Hindlimb muscle (tissue), 1 donor: ENCODE results near the gene VWF. TPM values are rescaled to one million over a fixed set of nuclear protein-coding genes. Genes with fewer than 3 reads are reported as not detected.
"Not testable (repeated sequence)": the region's sequence is repeated elsewhere in the genome, so short reads cannot be mapped to it uniquely, and the experiment has no call there.

Source experiments
- DNase-seq: peaks from one replicate; pipeline ENCODE4 v3.0.0-alpha.2; 2013
- polyA plus RNA-seq: library from polyadenylated mRNA; unstranded; fragments of 120-200 nt; gene quantifications from one replicate; pipeline ENCODE4 v1.2.1, GENCODE V29; 2013; ENCODE audit not compliant: insufficient read length

Gene VWF
- polyA plus RNA-seq, 1 donor = 71.3 TPM

GRCh38 chr12:6032726-6033125 lies 91.7 kb downstream of the VWF start:
- no peak for DNase-seq

GRCh38 chr12:6031001-6031400 lies 93.5 kb downstream of the VWF start:
- no peak for DNase-seq

- no peak for DNase-seq
Measured at GRCh38 chr12:6030081-6030480, 94.4 kb downstream of the VWF start.

GRCh38 chr12:6029401-6029800 lies 95.1 kb downstream of the VWF start:
- DNase-seq = no peak

DNA sequence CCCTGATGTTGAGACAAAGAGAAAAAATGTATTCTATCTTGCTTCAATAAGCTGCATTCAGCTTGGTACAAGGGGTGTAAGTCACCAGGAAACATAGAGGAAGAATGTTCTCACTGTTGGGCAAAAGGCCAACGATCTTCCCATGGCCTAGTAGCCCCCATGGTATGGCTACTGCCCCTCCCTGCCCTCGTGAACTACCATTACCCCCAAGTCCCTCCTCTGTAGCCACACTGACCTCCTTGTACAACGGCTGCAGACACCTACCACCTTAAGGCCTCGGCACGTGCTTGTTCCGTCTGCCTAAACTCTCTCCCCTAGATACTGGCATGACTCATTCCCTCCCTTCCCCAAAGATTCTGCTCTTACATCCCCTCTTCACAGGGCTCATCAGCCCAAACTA lies 97.5 kb downstream of the VWF start:
- no peak for DNase-seq

GRCh38 chr12:6025703-6026298 lies 98.7 kb downstream of the VWF start:
- not testable (repeated sequence) for DNase-seq

GRCh38 chr12:6024066-6024465 lies 100.4 kb downstream of the VWF start:
- not testable (repeated sequence) for DNase-seq

GRCh38 chr12:6020930-6021329 lies 103.5 kb downstream of the VWF start:
- no peak for DNase-seq

DNA sequence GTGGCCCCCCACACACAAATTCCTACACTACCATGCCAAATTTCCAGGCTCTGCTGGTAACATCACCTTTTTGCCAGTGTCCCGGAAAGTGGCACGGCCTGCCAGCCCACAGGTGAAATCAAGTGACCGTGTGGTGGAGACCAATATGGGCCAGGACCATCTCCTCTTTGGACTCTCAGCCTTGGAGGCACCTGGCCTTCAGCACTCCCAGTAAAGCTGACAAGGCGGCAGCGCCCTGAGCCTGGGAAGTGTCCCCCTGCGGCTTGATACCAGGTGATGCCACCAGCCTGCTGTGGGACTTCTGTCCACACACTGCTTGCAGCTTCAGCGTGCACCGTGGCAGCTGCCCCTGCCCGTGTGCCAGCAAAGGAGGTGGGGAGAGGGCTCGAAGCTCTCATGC lies 104.0 kb downstream of the VWF start:
- DNase-seq = not testable (repeated sequence)

DNA sequence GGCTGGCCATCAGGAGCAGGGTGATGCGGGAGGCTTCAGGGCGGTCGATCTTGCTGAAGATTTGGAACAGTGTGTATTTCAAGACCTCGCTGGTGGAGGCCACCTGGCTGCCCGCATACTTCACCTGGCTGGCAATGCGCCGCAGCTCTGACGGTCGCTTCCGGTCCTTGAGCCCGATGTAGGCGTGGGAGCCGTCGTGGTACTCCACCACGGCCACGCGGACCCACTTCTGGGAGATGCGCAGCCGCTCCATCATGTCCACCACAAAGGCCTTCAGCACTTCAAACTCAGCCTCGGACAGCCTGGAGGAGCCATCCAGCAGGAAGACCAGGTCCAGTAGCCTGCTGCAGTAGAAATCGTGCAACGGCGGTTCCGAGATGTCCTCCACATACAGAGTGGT lies 105.2 kb downstream of the VWF start:
- not testable (repeated sequence) for DNase-seq

DNA sequence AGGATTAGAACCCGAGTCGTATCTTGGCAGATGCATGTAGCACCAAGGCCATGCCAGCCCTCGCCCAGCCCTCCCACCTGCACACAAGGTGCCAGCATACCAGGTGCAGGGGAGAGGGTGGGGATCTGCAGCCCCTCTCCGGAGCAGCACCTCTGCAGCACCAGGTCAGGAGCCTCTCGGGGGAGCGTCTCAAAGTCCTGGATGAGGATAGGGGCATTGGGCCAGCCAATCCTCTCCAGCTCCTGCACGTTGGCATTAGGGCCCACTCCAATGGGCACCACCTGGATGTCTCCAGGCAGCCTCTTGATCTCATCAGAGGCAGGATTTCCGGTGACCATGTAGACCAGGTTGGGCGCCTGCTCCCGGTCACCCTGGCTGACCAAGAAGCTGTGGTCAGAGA lies 106.2 kb downstream of the VWF start:
- DNase-seq = no peak

DNA sequence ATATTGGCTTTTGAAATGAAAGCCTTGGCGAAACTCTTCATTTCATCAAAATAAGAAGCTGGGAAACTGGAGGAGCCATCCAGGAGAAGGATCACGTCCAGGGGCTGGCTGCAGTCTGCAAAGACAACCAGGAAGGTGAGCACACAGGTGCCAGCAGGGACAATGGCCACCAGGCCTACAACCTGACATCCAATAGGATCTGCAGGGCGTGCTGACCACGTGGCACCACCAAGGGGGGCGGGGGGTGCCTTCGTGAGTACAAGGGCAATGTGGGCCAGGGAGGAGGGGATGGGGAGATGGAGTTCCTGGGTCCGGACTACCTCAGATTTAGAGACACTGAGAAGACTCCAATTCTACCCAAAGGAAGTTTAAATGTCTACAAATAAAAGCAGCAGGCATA lies 107.7 kb downstream of the VWF start:
- DNase-seq = no peak

GRCh38 chr12:6016004-6016403 lies 108.5 kb downstream of the VWF start:
- not testable (repeated sequence) for DNase-seq

DNA sequence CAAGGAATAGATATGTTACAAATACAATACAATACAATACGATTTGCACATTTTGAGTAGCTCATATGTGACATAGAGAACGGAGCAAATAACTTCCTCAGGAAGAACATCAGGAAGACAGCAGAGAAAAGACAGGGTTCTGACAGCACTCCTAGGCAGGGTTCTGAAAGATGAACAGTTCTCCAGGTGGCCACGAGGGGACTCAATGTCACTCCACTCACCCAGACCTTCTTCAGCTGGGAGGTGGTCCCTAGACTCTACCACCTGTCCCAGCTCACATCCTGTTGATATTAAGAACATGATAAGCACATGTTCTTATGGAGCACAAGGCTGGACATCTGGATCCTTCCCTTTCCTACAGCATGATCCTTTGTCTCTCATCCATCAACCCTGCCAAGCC lies 109.2 kb downstream of the VWF start:
- not testable (repeated sequence) for DNase-seq

GRCh38 chr12:6010631-6011350 lies 113.7 kb downstream of the VWF start:
- DNase-seq = not testable (repeated sequence)

- no peak for DNase-seq
Measured at GRCh38 chr12:5997260-5997659, 127.2 kb downstream of the VWF start.

- no peak for DNase-seq
Measured at GRCh38 chr12:5996459-5996858, 128.0 kb downstream of the VWF start.

GRCh38 chr12:5989621-5990020 lies 134.8 kb downstream of the VWF start:
- no peak for DNase-seq

DNA sequence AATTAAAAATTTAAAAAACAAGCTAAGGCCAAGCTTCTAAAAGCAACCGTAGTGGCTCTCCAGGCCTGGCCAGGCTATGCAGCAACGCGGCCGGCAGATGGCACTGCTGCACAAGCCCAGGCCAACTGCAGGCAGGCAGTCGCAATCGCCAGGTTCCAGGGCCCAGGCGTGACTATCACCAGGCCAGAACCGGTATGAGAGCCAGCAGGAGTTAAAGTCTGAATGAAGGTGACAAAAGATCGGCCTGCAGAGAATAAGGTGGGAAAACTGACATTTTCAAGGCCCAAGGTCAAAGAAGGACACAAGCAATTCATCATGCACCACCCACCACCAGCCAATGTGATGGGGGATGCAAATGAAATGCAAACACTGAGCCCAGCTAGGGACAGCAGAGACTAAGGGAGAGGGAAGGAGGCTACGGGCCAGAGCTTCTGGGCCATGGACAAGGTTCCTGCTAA lies 135.8 kb downstream of the VWF start:
- peak; percentile 81 for DNase-seq

DNA sequence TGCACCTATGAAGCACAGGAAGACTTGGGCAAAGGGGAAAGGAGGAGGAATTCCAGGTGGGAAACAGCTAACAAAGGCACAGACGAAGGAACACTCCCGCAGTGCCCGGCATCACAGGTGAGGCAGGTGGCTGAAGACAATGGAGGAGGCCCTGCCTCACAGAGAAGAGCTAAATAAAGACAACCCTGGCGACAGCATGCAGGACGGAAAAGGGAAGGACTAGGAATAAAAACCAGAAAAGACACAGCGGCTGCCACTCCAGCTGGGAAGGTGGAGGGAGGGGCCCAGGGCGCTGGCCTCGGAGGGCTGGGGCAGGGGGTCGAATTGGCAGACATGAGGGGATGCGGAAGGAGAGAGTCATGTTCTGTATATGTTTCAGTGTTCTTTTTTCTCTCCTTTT lies 136.4 kb downstream of the VWF start:
- DNase-seq = no peak

GRCh38 chr12:5987573-5987972 lies 136.9 kb downstream of the VWF start:
- DNase-seq = no peak

GRCh38 chr12:5985471-5985870 lies 139.0 kb downstream of the VWF start:
- no peak for DNase-seq

DNA sequence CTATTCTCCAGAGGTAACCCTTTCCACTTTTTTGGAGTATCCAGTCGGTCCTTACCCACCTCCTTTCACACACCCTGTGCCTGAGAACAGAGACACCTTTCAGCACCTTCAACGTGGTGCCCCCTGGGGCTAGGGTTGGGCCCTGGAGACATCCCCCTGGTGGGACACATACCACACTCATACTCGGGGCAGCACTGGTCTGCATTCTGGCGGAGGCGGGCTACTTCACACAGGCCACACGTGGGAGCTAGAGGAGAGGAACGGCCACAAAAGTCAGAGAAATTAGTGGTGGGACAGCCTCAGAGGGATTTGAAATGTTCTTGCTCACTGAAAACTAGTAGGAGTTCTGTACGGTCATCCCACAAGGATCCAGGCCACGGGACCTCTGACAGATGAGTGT lies 139.6 kb downstream of the VWF start:
- DNase-seq = no peak

- no peak for DNase-seq
Measured at GRCh38 chr12:5982106-5982505, 142.4 kb downstream of the VWF start.
